Measurements from ENCODE around the gene BLACAT1.

BLACAT1 gene

GRCh38 chr1:205447457-205448341 lies 8.1 kb downstream of the BLACAT1 start:
- H3K4me3 ChIP-seq (ENCODE audit: control insufficient read depth, low read depth, low read length): no peak overlapping the region
- no peak for TF ChIP-seq CTCF (conservative IDR thresholded peaks at IDR 0.05; ENCODE audit: control insufficient read depth, insufficient read depth, low read depth, low read length)
- no peak for DNase-seq (ENCODE audit: low read depth)

- no peak overlapping the region for H3K4me3 ChIP-seq (ENCODE audit: control insufficient read depth, low read depth, low read length)
- TF ChIP-seq CTCF (conservative IDR thresholded peaks at IDR 0.05; ENCODE audit: control insufficient read depth, insufficient read depth, low read depth, low read length): no peak
- no peak for DNase-seq (ENCODE audit: low read depth)
Observed at GRCh38 chr1:205446828-205447227, 9.0 kb downstream of the BLACAT1 start.

- no peak overlapping the region for H3K4me3 ChIP-seq (ENCODE audit: control insufficient read depth, low read depth, low read length)
- TF ChIP-seq CTCF (conservative IDR thresholded peaks at IDR 0.05; ENCODE audit: control insufficient read depth, insufficient read depth, low read depth, low read length): no peak
- DNase-seq (ENCODE audit: low read depth): no peak
Observed at GRCh38 chr1:205445646-205445935, 10.3 kb downstream of the BLACAT1 start.

- H3K4me3 ChIP-seq (ENCODE audit: control insufficient read depth, low read depth, low read length): no peak overlapping the region
- no peak for TF ChIP-seq CTCF (conservative IDR thresholded peaks at IDR 0.05; ENCODE audit: control insufficient read depth, insufficient read depth, low read depth, low read length)
- no peak for DNase-seq (ENCODE audit: low read depth)
Observed at GRCh38 chr1:205444931-205445645, 10.8 kb downstream of the BLACAT1 start.

- DNase-seq (ENCODE audit: low read depth): no peak
- no peak overlapping the region for H3K4me3 ChIP-seq (ENCODE audit: control insufficient read depth, low read depth, low read length)
- no peak for TF ChIP-seq CTCF (conservative IDR thresholded peaks at IDR 0.05; ENCODE audit: control insufficient read depth, insufficient read depth, low read depth, low read length)
Observed at GRCh38 chr1:205444300-205444930, 11.4 kb downstream of the BLACAT1 start.

- H3K4me3 ChIP-seq (ENCODE audit: control insufficient read depth, low read depth, low read length): no peak overlapping the region
- TF ChIP-seq CTCF (conservative IDR thresholded peaks at IDR 0.05; ENCODE audit: control insufficient read depth, insufficient read depth, low read depth, low read length): no peak
- no peak for DNase-seq (ENCODE audit: low read depth)
Observed at GRCh38 chr1:205443585-205444299, 12.1 kb downstream of the BLACAT1 start.
